Neural crest cell (in vitro differentiated cells): ENCODE results near the gene TMED1. TPM values are rescaled to one million over a fixed set of nuclear protein-coding genes. Genes with fewer than 3 reads are reported as not detected.

ENCODE experiments used
- DNase-seq: peaks from one replicate; pipeline ENCODE4 v3.0.0; 2021; ENCODE audit warnings: low read depth, mixed read lengths, low spot score
- H3K27ac Mint-ChIP-seq: one replicate; pipeline ENCODE4 v1.8.0; 2021; ENCODE audit warnings: mild to moderate bottlenecking, mixed read lengths; ENCODE audit not compliant: unreplicated experiment
- H3K27me3 Mint-ChIP-seq: 2 replicates; pipeline ENCODE4 v1.8.0; 2021; ENCODE audit warnings: low read depth, mild to moderate bottlenecking, mixed read lengths
- H3K36me3 Mint-ChIP-seq: 2 replicates; pipeline ENCODE4 v1.8.0; 2021; ENCODE audit warnings: low read depth, mild to moderate bottlenecking, mixed read lengths
- H3K4me1 Mint-ChIP-seq: 2 replicates; pipeline ENCODE4 v1.8.0; 2021; ENCODE audit warnings: mixed read lengths
- H3K4me3 Mint-ChIP-seq: one replicate; pipeline ENCODE4 v1.8.0; 2021; ENCODE audit warnings: mild to moderate bottlenecking, mixed read lengths
- H3K9me3 Mint-ChIP-seq: 2 replicates; pipeline ENCODE4 v1.8.0; 2021; ENCODE audit warnings: mixed read lengths
- CTCF ChIP-seq: fragments of 200-600 bp; sonication (generic); conservative IDR thresholded peaks from 2 replicates; pipeline ENCODE4 v1.5.0; 2021; ENCODE audit warnings: antibody characterized with exemption, mild to moderate bottlenecking
- total RNA-seq: library from RNA; stranded (reverse); gene quantifications from 2 replicates; pipeline ENCODE4 v1.2.1, GENCODE V29; 2021

TMED1 gene
- total RNA-seq, 1 donor from 2014 or later = 30.9 TPM

GRCh38 chr19:10815007-10815536, 20.9 kb downstream of the TMED1 start:
- Mint-ChIP-seq H3K27ac (peak overlapping the region; percentile 21), H3K9me3 (no peaks in the 10 kb centered on the region), H3K27me3 (no peaks in the 10 kb centered on the region), H3K4me3 (no peak overlapping the region), H3K4me1 (no peaks in the 10 kb centered on the region), H3K36me3 (peaks cover 7% of the 10 kb centered on the region)
- no peak for TF ChIP-seq CTCF
- DNase-seq = no peak

- no peak for DNase-seq
- Mint-ChIP-seq H3K4me1 (no peaks in the 10 kb centered on the region), H3K27ac (peak overlapping the region; percentile 43), H3K36me3 (peaks cover 18% of the 10 kb centered on the region), H3K4me3 (no peak overlapping the region), H3K9me3 (no peaks in the 10 kb centered on the region), H3K27me3 (no peaks in the 10 kb centered on the region)
- TF ChIP-seq CTCF = no peak
Observed at GRCh38 chr19:10812902-10813404, 23.1 kb downstream of the TMED1 start.

- H3K9me3 Mint-ChIP-seq = no peaks in the 10 kb centered on the region
- H3K4me3 Mint-ChIP-seq = no peak overlapping the region
- no peak for DNase-seq
- H3K36me3 Mint-ChIP-seq = peaks cover 18% of the 10 kb centered on the region
- H3K4me1 Mint-ChIP-seq = no peaks in the 10 kb centered on the region
- TF ChIP-seq CTCF = no peak
- H3K27me3 Mint-ChIP-seq = no peaks in the 10 kb centered on the region
- H3K27ac Mint-ChIP-seq = no peak overlapping the region
Observed at GRCh38 chr19:10812196-10812595, 23.8 kb downstream of the TMED1 start.

- TF ChIP-seq CTCF = no peak
- no peaks in the 10 kb centered on the region for H3K4me1 Mint-ChIP-seq
- H3K36me3 Mint-ChIP-seq = peaks cover 18% of the 10 kb centered on the region
- H3K27ac Mint-ChIP-seq = no peak overlapping the region
- no peaks in the 10 kb centered on the region for H3K9me3 Mint-ChIP-seq
- DNase-seq = no peak
- no peak overlapping the region for H3K4me3 Mint-ChIP-seq
- H3K27me3 Mint-ChIP-seq = no peaks in the 10 kb centered on the region
Observed at GRCh38 chr19:10811391-10812111, 24.5 kb downstream of the TMED1 start.

GRCh38 chr19:10809651-10810285, 26.2 kb downstream of the TMED1 start:
- Mint-ChIP-seq H3K4me1 (no peaks in the 10 kb centered on the region), H3K4me3 (no peak overlapping the region), H3K36me3 (peaks cover 18% of the 10 kb centered on the region), H3K27me3 (no peaks in the 10 kb centered on the region), H3K27ac (no peak overlapping the region), H3K9me3 (no peaks in the 10 kb centered on the region)
- DNase-seq = no peak
- TF ChIP-seq CTCF = no peak
